ENCODE measurements around the gene CFDP1. TPM values are rescaled to one million over a fixed set of nuclear protein-coding genes. Genes with fewer than 3 reads are reported as not detected.

Gene CFDP1
- polyA plus RNA-seq, 1 donor (not counting 4 experiments of a cell fraction or from before 2014, with no cell fraction given): 42.1 TPM

DNA sequence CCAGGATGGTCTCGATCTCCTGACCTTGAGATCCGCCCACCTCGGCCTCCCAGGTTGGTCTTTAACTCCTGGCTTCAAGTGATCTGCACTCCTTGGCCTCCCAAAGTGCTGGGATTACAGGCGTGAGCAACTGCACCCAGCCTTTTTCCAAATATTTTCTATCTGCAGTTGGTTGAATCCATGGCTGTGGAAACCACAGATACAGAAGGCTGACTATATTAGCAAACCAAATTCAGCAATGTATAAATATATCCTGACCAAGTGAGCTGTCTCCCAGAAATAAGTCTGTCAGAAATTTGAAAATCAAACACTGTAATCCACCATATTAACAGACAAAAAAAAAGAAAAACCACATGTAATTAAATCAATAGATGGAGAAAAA, 9.6 kb downstream of the CFDP1 start:
- H3K27me3 ChIP-seq (ENCODE audit: control insufficient read depth, extremely low read depth, insufficient read depth, low read length): no peaks in the 10 kb centered on the region
- H2AFZ ChIP-seq (ENCODE audit: control insufficient read depth, low read length): no peak overlapping the region
- H3K4me3 ChIP-seq (ENCODE audit: control insufficient read depth in 2 of 3, extremely low read depth in 1 of 3, insufficient read depth in 2 of 3, low read depth in 1 of 3, low read length in 3 of 3): no peak overlapping the region
- no peaks in the 10 kb centered on the region for H3K36me3 ChIP-seq (ENCODE audit: control insufficient read depth in 2 of 2, extremely low read depth in 1 of 2, insufficient read depth in 2 of 2, low read length in 2 of 2)
- dilution Hi-C loops (cut with MboI; ENCODE audit: extremely low pct_ligation_motif_present, low sequenced_read_pairs): no loop called here
- no peak overlapping the region for H3K4me2 ChIP-seq (ENCODE audit: control insufficient read depth, extremely low read depth, insufficient read depth, low read depth, low read length)
- DNase-seq (ENCODE audit: low read depth, low spot score) (no peak), FAIRE-seq (no peak)
- no peak overlapping the region for H3K9ac ChIP-seq (ENCODE audit: control insufficient read depth, extremely low read depth, insufficient read depth, low read length)
- no peak overlapping the region for H3K27ac ChIP-seq (ENCODE audit: control insufficient read depth, insufficient read depth, low read length)
- H3K79me2 ChIP-seq (ENCODE audit: control insufficient read depth, insufficient read depth, low read length): peaks cover 84% of the 10 kb centered on the region
- H3K9me1 ChIP-seq (ENCODE audit: control insufficient read depth, extremely low read depth, insufficient read depth, low read length): no peaks in the 10 kb centered on the region
- H3K9me3 ChIP-seq (ENCODE audit: control insufficient read depth, low read depth, low read length): no peaks in the 10 kb centered on the region
- TF ChIP-seq, protein P1, sequence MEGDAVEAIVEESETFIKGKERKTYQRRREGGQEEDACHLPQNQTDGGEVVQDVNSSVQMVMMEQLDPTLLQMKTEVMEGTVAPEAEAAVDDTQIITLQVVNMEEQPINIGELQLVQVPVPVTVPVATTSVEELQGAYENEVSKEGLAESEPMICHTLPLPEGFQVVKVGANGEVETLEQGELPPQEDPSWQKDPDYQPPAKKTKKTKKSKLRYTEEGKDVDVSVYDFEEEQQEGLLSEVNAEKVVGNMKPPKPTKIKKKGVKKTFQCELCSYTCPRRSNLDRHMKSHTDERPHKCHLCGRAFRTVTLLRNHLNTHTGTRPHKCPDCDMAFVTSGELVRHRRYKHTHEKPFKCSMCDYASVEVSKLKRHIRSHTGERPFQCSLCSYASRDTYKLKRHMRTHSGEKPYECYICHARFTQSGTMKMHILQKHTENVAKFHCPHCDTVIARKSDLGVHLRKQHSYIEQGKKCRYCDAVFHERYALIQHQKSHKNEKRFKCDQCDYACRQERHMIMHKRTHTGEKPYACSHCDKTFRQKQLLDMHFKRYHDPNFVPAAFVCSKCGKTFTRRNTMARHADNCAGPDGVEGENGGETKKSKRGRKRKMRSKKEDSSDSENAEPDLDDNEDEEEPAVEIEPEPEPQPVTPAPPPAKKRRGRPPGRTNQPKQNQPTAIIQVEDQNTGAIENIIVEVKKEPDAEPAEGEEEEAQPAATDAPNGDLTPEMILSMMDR (optimal IDR thresholded peaks at IDR 0.05 in 1 of 3, IDR thresholded peaks at IDR 0.05 in 1 of 3, conservative IDR thresholded peaks at IDR 0.05 in 1 of 3; ENCODE audit: extremely low read depth in 1 of 3, insufficient read depth in 2 of 3, low read length in 3 of 3): no peak
- no peak for TF ChIP-seq EZH2 (IDR thresholded peaks at IDR 0.05; ENCODE audit: low read length)
- no peaks in the 10 kb centered on the region for H4K20me1 ChIP-seq (ENCODE audit: control insufficient read depth, extremely low read depth, insufficient read depth, low read length)
- peaks cover 9% of the 10 kb centered on the region for H3K4me1 ChIP-seq (ENCODE audit: control insufficient read depth, extremely low read depth, insufficient read depth, low read length)

DNA sequence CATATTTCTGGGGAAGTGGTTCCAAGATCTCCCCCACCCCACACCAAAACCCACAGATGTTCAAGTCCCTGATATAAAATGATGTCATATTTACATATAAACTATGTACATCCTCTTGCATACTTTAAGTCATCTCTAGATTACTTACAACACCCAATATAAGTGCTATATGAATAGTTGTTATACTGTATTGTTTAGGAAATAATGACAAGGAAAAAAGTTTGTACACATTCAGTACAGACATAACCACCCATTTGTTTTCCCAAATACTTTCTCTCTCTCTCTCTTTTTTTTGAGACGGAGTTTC, 11.5 kb downstream of the CFDP1 start:
- Histone ChIP-seq H3K9me3 (ENCODE audit: control insufficient read depth, low read depth, low read length) (no peaks in the 10 kb centered on the region), H3K79me2 (ENCODE audit: control insufficient read depth, insufficient read depth, low read length) (peaks cover 82% of the 10 kb centered on the region), H3K4me3 (ENCODE audit: control insufficient read depth in 2 of 3, extremely low read depth in 1 of 3, insufficient read depth in 2 of 3, low read depth in 1 of 3, low read length in 3 of 3) (no peak overlapping the region), H3K9me1 (ENCODE audit: control insufficient read depth, extremely low read depth, insufficient read depth, low read length) (no peaks in the 10 kb centered on the region), H3K27me3 (ENCODE audit: control insufficient read depth, extremely low read depth, insufficient read depth, low read length) (no peaks in the 10 kb centered on the region), H3K36me3 (ENCODE audit: control insufficient read depth in 2 of 2, extremely low read depth in 1 of 2, insufficient read depth in 2 of 2, low read length in 2 of 2) (no peaks in the 10 kb centered on the region), H2AFZ (ENCODE audit: control insufficient read depth, low read length) (peak overlapping the region; percentile 41), H3K27ac (ENCODE audit: control insufficient read depth, insufficient read depth, low read length) (peak overlapping the region; percentile 47), H4K20me1 (ENCODE audit: control insufficient read depth, extremely low read depth, insufficient read depth, low read length) (no peaks in the 10 kb centered on the region), H3K4me1 (ENCODE audit: control insufficient read depth, extremely low read depth, insufficient read depth, low read length) (peaks cover 9% of the 10 kb centered on the region), H3K9ac (ENCODE audit: control insufficient read depth, extremely low read depth, insufficient read depth, low read length) (peak overlapping the region; percentile 62), H3K4me2 (ENCODE audit: control insufficient read depth, extremely low read depth, insufficient read depth, low read depth, low read length) (no peak overlapping the region)
- DNase-seq (ENCODE audit: low read depth, low spot score) (no peak), FAIRE-seq (no peak)
- TF ChIP-seq, protein P1 (optimal IDR thresholded peaks at IDR 0.05 in 1 of 3, IDR thresholded peaks at IDR 0.05 in 1 of 3, conservative IDR thresholded peaks at IDR 0.05 in 1 of 3; ENCODE audit: extremely low read depth in 1 of 3, insufficient read depth in 2 of 3, low read length in 3 of 3): no peak
- no peak for TF ChIP-seq EZH2 (IDR thresholded peaks at IDR 0.05; ENCODE audit: low read length)
- dilution Hi-C loops (cut with MboI; ENCODE audit: extremely low pct_ligation_motif_present, low sequenced_read_pairs): no loop called here

Data from keratinocyte (primary cell).